Erythroblast (primary cell): ENCODE measurements around the gene TGFBR2.

Source experiments
- GATA1 ChIP-seq: IDR thresholded peaks from 2 replicates; pipeline ENCODE4 v1.6.1; 2011; ENCODE audit warnings: low read depth, mild to moderate bottlenecking, control low read depth, low read length, moderate library complexity
- POLR2A ChIP-seq: IDR thresholded peaks from 2 replicates; pipeline ENCODE4 v1.6.1; 2011; ENCODE audit warnings: mild to moderate bottlenecking, low read length

- TF ChIP-seq POLR2A = no peak
- no peak for TF ChIP-seq GATA1
These were observed 72.6 kb downstream of the TGFBR2 start for GRCh38 chr3:30679045-30679444.
